Astrocyte of the cerebellum (primary cell): ENCODE data around the gene KRTAP13-4.
A peak's percentile ranks its signal among the peaks of the same experiment; 100 is the strongest.

Experiments
- DNase-seq: peaks from one replicate; pipeline ENCODE4 v3.0.0-alpha.2; 2011; ENCODE audit warnings: low read depth
- H3K4me3 ChIP-seq: 2 replicates; pipeline ENCODE4 v1.5.1; 2011; ENCODE audit warnings: mild to moderate bottlenecking, low read depth, low read length, moderate library complexity
- CTCF ChIP-seq: IDR thresholded peaks from 2 replicates; pipeline ENCODE4 v1.5.1; 2012; ENCODE audit warnings: low read length, low read depth, moderate library complexity, mild to moderate bottlenecking; ENCODE audit errors: missing control alignments
- in situ Hi-C: cut with HindIII; loops from 2 replicates; pipeline ENCODE4 v1.10.0; 2017; ENCODE audit warnings: low sequenced_read_pairs

Gene KRTAP13-4

GRCh38 chr21:30444204-30444603, 14.2 kb downstream of the KRTAP13-4 start:
- no peak for TF ChIP-seq CTCF
- in situ Hi-C loops, result no loop called here
- no peak for DNase-seq
- H3K4me3 ChIP-seq, result no peak overlapping the region

- no peak overlapping the region for H3K4me3 ChIP-seq
- in situ Hi-C loops, result no loop called here
- TF ChIP-seq CTCF, result no peak
- no peak for DNase-seq
Observed at GRCh38 chr21:30447056-30447455, 17.0 kb downstream of the KRTAP13-4 start.

GRCh38 chr21:30448514-30448913, 18.5 kb downstream of the KRTAP13-4 start:
- no peak for DNase-seq
- no peak overlapping the region for H3K4me3 ChIP-seq
- in situ Hi-C loops, result no loop called here
- TF ChIP-seq CTCF, result no peak

- in situ Hi-C loops, result no loop called here
- TF ChIP-seq CTCF, result peak; percentile 50
- no peak for DNase-seq
- no peak overlapping the region for H3K4me3 ChIP-seq
Observed at GRCh38 chr21:30463713-30464112, 33.7 kb downstream of the KRTAP13-4 start.

GRCh38 chr21:30468900-30469714, 39.1 kb downstream of the KRTAP13-4 start:
- in situ Hi-C loops, result no loop called here
- no peak for TF ChIP-seq CTCF
- H3K4me3 ChIP-seq, result no peak overlapping the region
- DNase-seq, result no peak

- no peak for TF ChIP-seq CTCF
- no peak overlapping the region for H3K4me3 ChIP-seq
- in situ Hi-C loops, result no loop called here
- no peak for DNase-seq
Observed at GRCh38 chr21:30478004-30478403, 48.0 kb downstream of the KRTAP13-4 start.
